Neural cell (in vitro differentiated cells): ENCODE measurements around the gene CEMIP. TPM values are rescaled to one million over a fixed set of nuclear protein-coding genes. Genes with fewer than 3 reads are reported as not detected.

Experiments
- H2AFZ ChIP-seq: fragments of 200-600, 300-800 bp; sonication (generic), shearing (Covaris generic); 2 replicates; pipeline ENCODE4 v1.6.0; 2014; ENCODE audit warnings: low read depth, mild to moderate bottlenecking, antibody characterized with exemption, low read length, moderate library complexity
- H3F3A ChIP-seq: fragments of 200-600 bp; shearing (Covaris generic); 2 replicates; pipeline ENCODE4 v1.6.1; 2016; ENCODE audit warnings: mild to moderate bottlenecking, moderate library complexity, mixed read lengths, antibody characterized with exemption, low read length; ENCODE audit not compliant: insufficient read depth, poor library complexity, severe bottlenecking
- H3K27ac ChIP-seq: fragments of 200-600, 300-800 bp; sonication (generic), shearing (Covaris generic); 2 replicates; pipeline ENCODE4 v1.5.1; 2014; ENCODE audit warnings: mild to moderate bottlenecking, low read length, moderate library complexity
- H3K27me3 ChIP-seq: fragments of 300-800, 200-600 bp; sonication (generic), shearing (Covaris generic); 2 replicates; pipeline ENCODE4 v1.6.0; 2014; ENCODE audit warnings: mild to moderate bottlenecking, low read depth, low read length, moderate library complexity; ENCODE audit not compliant: insufficient read depth
- H3K36me3 ChIP-seq: fragments of 300-800, 200-600 bp; sonication (generic), shearing (Covaris generic); 2 replicates; pipeline ENCODE4 v1.5.1; 2014; ENCODE audit warnings: mild to moderate bottlenecking, antibody characterized with exemption, low read length, moderate library complexity; ENCODE audit not compliant: insufficient read depth
- H3K4me2 ChIP-seq: fragments of 300-800, 200-600 bp; sonication (generic), shearing (Covaris generic); 2 replicates; pipeline ENCODE4 v1.6.0; 2014; ENCODE audit warnings: mild to moderate bottlenecking, low read length
- H3K4me3 ChIP-seq: fragments of 300-800, 200-600 bp; sonication (generic), shearing (Covaris generic); 2 replicates; pipeline ENCODE4 v1.5.1; 2014; ENCODE audit warnings: mild to moderate bottlenecking, low read length, moderate library complexity
- H3K79me2 ChIP-seq: fragments of 200-600 bp; shearing (Covaris generic); replicated peaks from 2 replicates; pipeline ENCODE4 v1.6.0; 2014; ENCODE audit warnings: mild to moderate bottlenecking, low read length, moderate library complexity; ENCODE audit not compliant: insufficient read depth
- H3K9ac ChIP-seq: fragments of 300-800, 200-600 bp; sonication (generic), shearing (Covaris generic); 2 replicates; pipeline ENCODE4 v1.6.1; 2016; ENCODE audit warnings: mild to moderate bottlenecking, low read length, mixed read lengths
- H3K9me2 ChIP-seq: fragments of 200-600 bp; shearing (Covaris generic); 2 replicates; pipeline ENCODE4 v1.6.1; 2016; ENCODE audit warnings: mild to moderate bottlenecking, low read length, mixed read lengths; ENCODE audit not compliant: insufficient read depth
- H3K9me3 ChIP-seq: fragments of 200-600, 300-800 bp; sonication (generic), shearing (Covaris generic); 2 replicates; pipeline ENCODE4 v1.6.1; 2016; ENCODE audit warnings: mild to moderate bottlenecking, mixed run types, low read length, moderate library complexity, mixed read lengths
- H4K20me1 ChIP-seq: fragments of 200-600 bp; shearing (Covaris generic); 2 replicates; pipeline ENCODE4 v1.6.1; 2016; ENCODE audit warnings: mild to moderate bottlenecking, mixed run types; ENCODE audit not compliant: insufficient read depth
- CTCF ChIP-seq: fragments of 450-650 bp; IDR thresholded peaks from 2 replicates; pipeline ENCODE4 v1.5.1; 2014; ENCODE audit warnings: antibody characterized with exemption, mild to moderate bottlenecking, moderate library complexity; ENCODE audit not compliant: poor library complexity, severe bottlenecking
- EP300 ChIP-seq: fragments of 450-650 bp; conservative IDR thresholded peaks from 2 replicates; pipeline ENCODE4 v1.6.1; 2014; ENCODE audit warnings: antibody characterized with exemption, mild to moderate bottlenecking, moderate library complexity; ENCODE audit not compliant: poor library complexity, severe bottlenecking
- EZH2 ChIP-seq: fragments of 200-600, 300-800 bp; shearing (Covaris generic), sonication (generic); IDR thresholded peaks from 2 replicates; pipeline ENCODE4 v1.6.1; 2014; ENCODE audit warnings: antibody characterized with exemption, low read length, borderline replicate concordance, mild to moderate bottlenecking; ENCODE audit not compliant: insufficient read depth, poor library complexity, severe bottlenecking
- MXI1 ChIP-seq: fragments of 450-650 bp; conservative IDR thresholded peaks from 2 replicates; pipeline ENCODE4 v1.6.1; 2014; ENCODE audit warnings: antibody characterized with exemption, mild to moderate bottlenecking; ENCODE audit not compliant: poor library complexity, severe bottlenecking
- POLR2AphosphoS5 ChIP-seq: IDR thresholded peaks from 2 replicates; pipeline ENCODE4 v1.6.1; 2012
- RAD21 ChIP-seq: fragments of 450-650 bp; conservative IDR thresholded peaks from 2 replicates; pipeline ENCODE4 v1.6.1; 2014; ENCODE audit warnings: antibody characterized with exemption, mild to moderate bottlenecking, moderate library complexity
- REST ChIP-seq: IDR thresholded peaks from 2 replicates; pipeline ENCODE4 v1.6.1; 2012; ENCODE audit warnings: borderline replicate concordance
- SMC3 ChIP-seq: fragments of 450-650 bp; conservative IDR thresholded peaks from 2 replicates; pipeline ENCODE4 v1.6.1; 2014; ENCODE audit warnings: antibody characterized with exemption, mild to moderate bottlenecking, moderate library complexity; ENCODE audit not compliant: poor library complexity
- TAF1 ChIP-seq: IDR thresholded peaks from 2 replicates; pipeline ENCODE4 v1.6.1; 2012; ENCODE audit warnings: low read depth
- polyA plus RNA-seq: library from polyadenylated mRNA; depleted of rRNA; stranded (reverse); fragments of >200 nt; gene quantifications from 2 replicates; pipeline ENCODE4 v1.2.3, GENCODE V29; 2014

Gene CEMIP
- polyA plus RNA-seq, 1 donor from 2014 or later: 0.04 TPM

DNA sequence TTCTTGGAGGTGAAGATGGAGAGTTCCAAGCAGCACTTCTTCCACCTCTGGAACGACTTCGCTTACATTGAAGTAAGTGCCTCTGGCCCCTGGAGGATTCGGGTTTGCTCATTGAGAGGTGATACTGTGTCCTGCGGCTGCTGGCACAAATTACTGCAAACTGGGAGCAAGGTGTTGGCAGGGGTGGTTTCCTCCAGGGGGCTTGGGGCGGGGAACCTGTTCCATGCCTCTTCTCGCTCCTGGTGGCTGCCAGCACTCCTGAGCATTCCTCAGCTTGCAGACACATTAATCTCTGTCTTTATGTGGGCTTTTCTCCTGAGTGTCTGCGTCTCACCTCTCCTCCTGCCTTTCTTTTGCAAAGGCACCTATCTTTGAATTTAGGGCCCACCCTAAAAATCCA is 163.1 kb downstream of the CEMIP start:
- H3F3A ChIP-seq: no peaks in the 10 kb centered on the region
- H3K79me2 ChIP-seq: no peaks in the 10 kb centered on the region
- H3K27ac ChIP-seq: no peak overlapping the region
- H3K4me3 ChIP-seq: no peak overlapping the region
- H4K20me1 ChIP-seq: no peaks in the 10 kb centered on the region
- H3K4me2 ChIP-seq: no peak overlapping the region
- no peak overlapping the region for H3K9ac ChIP-seq
- no peak for TF ChIP-seq SMC3
- TF ChIP-seq MXI1: no peak
- TF ChIP-seq REST: no peak
- TF ChIP-seq CTCF: no peak
- TF ChIP-seq TAF1: no peak
- TF ChIP-seq POLR2AphosphoS5: no peak
- no peak for TF ChIP-seq EZH2
- no peak for TF ChIP-seq EP300
- TF ChIP-seq RAD21: no peak
- H3K9me3 ChIP-seq: no peaks in the 10 kb centered on the region
- H3K27me3 ChIP-seq: no peaks in the 10 kb centered on the region
- H2AFZ ChIP-seq: no peak overlapping the region
- no peaks in the 10 kb centered on the region for H3K36me3 ChIP-seq
- H3K9me2 ChIP-seq: no peaks in the 10 kb centered on the region

DNA sequence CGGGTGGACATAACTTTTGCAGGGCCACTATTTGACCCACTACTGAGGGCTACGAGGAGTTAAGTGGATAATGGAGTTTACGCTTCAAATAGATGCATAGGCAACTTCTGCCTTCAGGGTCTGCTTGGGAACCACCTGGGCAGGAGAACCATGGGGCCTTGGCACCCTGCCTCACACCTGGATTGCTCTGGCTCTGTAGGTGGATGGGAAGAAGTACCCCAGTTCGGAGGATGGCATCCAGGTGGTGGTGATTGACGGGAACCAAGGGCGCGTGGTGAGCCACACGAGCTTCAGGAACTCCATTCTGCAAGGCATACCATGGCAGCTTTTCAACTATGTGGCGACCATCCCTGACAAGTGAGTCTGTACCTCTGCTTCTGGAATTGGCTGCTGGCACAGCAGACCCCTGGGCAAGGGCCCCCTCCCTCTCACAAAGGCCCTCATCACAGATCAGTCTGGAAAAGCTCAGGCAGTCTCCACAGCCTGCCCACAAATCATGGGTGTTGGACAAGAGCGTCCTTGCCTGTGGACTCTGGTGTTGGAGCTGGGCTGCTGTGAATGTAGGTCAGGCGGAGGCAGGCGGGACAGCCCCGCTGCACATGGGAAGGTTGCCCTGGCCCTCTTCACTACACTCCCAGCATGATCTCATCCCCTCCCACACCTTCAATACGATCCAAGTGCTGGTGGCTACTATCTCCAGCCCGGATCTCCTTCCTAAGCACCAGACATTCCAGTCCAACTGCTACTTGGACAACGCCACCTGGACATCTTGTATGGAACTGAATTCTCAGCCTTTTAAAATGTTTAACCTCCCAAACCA is 163.8 kb downstream of the CEMIP start:
- Histone ChIP-seq H3K9me3 (no peaks in the 10 kb centered on the region), H3F3A (no peaks in the 10 kb centered on the region), H3K4me3 (no peak overlapping the region), H3K27ac (no peak overlapping the region), H2AFZ (no peak overlapping the region), H4K20me1 (no peaks in the 10 kb centered on the region), H3K27me3 (no peaks in the 10 kb centered on the region), H3K36me3 (no peaks in the 10 kb centered on the region), H3K79me2 (no peaks in the 10 kb centered on the region), H3K9ac (no peak overlapping the region), H3K4me2 (no peak overlapping the region), H3K9me2 (no peaks in the 10 kb centered on the region)
- TF ChIP-seq RAD21 (no peak), EZH2 (no peak), MXI1 (no peak), TAF1 (no peak), SMC3 (no peak), EP300 (no peak), REST (no peak), CTCF (no peak), POLR2AphosphoS5 (no peak)
